Medulla oblongata (tissue), 1 donor: Measurements from ENCODE around the gene RNGTT.

Experiments
- DNase-seq: peaks from one replicate; pipeline ENCODE4 v3.0.0-alpha.2; 2015; ENCODE audit errors: extremely low spot score

Gene RNGTT

DNA sequence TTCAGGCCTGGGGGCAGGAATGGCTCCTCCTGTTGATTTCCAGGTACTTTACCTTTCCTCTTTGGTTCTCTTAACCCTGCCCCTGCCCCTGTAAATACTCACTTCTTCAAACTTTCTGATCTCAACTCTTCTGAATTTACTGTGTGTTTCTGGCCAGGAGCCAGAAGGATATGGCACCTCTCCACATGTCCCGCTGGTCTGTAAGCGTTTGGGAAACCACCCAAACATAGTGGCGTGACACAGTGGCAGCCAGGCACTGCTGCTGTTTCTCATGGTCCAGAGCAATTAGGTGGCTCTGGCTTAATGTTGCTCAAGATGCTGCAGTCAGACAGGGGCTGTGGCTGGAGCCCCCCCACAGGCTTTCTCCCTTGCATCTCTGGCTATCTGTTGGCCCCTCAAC lies 374.5 kb downstream of the RNGTT start:
- no peak for DNase-seq

DNA sequence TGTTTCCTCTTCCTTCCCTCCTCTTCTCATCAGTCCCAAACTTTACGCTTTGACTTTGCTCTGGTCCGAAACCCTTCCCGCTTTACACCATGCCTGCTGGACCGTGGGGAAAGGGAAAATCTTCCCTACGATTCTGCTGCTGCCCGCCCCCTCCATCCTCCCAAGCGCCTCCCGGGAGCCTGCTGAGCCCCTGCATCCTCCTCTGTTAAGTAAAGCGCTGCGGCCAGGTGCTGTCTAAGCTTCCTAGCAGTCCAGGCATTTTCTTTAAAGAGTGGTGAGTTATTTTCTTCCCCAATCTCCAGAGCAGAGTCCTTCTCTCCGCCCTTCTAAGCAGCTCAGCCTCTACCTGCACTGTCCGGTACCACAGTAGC lies 376.3 kb downstream of the RNGTT start:
- DNase-seq, result no peak

GRCh38 chr6:88586371-88587149 lies 376.9 kb downstream of the RNGTT start:
- peak; percentile 55 for DNase-seq

DNA sequence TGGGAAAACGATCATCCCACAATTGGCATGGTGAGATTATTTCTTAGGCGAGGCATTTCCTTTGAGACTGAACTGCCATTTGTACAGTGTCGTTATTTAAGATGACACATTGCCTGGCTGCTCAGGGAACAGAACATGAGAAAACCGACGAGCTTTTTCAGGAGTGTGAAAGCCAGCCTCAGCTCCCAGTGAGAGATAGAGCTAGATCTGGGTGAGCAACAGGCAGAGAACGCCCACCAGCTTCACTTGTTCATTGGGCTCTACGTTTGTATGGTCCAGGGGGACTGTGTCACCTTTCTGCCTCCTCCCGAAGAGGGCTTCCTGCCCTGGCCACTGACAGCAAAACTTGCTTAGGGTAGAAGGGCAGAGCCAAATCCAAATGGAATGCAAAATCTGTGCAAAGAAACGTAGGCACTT lies 378.1 kb downstream of the RNGTT start:
- no peak for DNase-seq

GRCh38 chr6:88584581-88585275 lies 378.7 kb downstream of the RNGTT start:
- DNase-seq, result peak; percentile 23

GRCh38 chr6:88577461-88577860 lies 386.0 kb downstream of the RNGTT start:
- no peak for DNase-seq

- DNase-seq, result no peak
Measured at GRCh38 chr6:88575536-88575935, 387.9 kb downstream of the RNGTT start.

DNA sequence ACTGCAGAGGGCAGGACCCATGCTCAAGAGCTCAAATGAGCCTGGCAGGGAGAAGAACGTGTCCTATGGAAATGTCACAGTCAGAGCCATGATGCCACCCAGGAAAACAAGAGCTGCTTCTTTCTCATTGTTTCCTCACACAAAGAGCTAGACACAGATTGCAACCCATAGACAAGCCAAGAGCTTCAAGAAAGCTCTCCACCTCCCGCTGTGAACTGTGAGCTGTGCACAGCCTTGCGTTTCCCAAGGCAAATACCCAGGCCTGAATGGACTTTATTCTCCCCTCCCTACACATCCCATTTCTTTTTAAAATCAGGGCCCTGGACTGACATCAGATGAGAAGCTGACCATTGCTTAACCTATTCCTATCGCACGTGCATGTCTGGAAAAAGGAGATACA lies 388.8 kb downstream of the RNGTT start:
- DNase-seq, result peak; percentile 21

DNA sequence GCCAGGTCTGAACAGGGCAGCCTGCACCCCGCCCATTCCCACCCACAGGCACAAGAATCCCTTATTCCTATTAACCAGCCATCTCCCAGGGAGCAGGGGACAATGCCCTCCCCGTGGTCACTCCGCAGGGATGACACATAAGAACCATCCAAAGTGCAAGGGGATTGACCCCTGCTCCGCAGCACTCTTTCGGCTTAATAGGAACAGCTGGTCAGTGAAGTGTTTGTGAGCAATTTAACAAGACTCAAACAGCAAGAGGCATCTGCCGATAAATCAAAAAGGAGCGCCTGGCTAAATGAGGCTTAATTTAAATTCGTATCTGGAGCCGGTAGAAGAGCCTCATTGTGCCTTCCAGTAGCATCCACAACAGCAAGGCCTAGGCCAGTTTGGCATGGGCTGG lies 389.4 kb downstream of the RNGTT start:
- no peak for DNase-seq

GRCh38 chr6:88573561-88573960 lies 389.9 kb downstream of the RNGTT start:
- DNase-seq, result no peak

DNA sequence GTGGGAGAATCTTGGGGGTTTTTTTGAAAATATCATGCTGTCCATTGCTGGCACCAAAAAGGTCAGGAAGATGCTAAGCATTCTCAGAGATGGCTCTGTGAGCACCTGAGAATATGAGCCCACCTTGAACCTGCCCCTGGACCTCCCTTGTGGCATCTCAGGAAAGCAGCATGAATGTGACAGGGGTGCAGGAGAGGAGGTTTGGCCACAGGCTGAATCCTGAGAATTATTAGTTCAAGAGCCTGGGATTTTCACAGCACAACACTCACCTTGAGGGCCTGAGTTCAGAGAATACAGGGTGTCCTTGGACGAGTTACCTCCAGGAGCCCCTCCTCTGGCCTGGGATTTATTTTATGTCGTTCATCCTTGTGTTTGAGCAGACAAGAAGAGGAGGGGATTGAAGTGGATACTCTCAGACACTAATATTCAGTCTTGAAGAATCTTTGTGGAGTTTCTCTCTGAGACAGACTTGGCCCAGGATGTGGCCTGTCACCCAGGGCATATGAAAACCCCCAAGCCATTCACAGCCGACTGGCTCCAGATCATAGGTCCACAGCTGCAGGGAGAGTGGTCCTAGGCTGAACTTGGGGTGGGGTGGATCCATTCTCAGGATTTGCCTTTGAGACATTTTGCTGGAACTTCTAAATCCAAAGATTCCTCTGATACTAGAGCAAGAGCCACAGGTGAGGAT lies 390.8 kb downstream of the RNGTT start:
- DNase-seq, result no peak

DNA sequence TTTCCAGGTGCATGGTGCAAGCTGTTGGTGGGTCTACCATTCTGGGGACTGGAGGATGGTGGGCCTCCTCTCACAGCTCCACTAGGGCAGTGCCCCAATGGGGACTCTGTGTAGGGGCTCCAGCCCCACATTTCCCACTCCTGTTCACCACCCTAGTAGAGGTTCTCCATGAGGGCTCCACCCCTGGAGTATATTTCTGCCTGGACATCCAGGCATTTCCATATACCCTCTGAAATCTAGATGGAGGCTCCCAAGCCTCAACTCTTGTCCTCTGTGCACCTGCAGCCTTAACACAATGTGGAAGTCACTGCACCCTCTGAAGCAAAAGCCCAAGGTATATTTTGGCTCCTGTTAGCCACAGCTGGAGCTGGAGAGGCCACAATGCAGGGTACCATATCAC lies 393.5 kb downstream of the RNGTT start:
- no peak for DNase-seq

DNA sequence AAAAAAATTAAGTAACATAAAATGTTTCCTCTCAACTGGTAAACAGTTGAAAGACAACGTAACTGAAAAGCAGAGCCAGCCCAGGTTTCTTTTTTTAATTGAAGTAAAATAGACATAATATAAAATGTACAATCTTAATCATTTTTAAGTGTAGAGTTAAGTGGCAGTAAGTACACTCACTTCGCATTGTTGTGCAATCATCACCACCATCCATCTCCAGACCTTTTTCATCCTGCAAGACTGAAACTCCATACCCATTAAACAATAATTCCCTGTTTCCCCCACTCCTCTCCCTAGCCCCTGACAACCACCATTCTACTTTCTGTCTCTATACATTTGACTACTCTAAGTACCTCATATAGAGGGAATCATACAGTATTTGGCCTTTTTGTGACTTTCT lies 395.7 kb downstream of the RNGTT start:
- no peak for DNase-seq

- DNase-seq, result no peak
Measured at GRCh38 chr6:88566746-88567534, 396.5 kb downstream of the RNGTT start.

- no peak for DNase-seq
Measured at GRCh38 chr6:88565836-88566235, 397.6 kb downstream of the RNGTT start.

DNA sequence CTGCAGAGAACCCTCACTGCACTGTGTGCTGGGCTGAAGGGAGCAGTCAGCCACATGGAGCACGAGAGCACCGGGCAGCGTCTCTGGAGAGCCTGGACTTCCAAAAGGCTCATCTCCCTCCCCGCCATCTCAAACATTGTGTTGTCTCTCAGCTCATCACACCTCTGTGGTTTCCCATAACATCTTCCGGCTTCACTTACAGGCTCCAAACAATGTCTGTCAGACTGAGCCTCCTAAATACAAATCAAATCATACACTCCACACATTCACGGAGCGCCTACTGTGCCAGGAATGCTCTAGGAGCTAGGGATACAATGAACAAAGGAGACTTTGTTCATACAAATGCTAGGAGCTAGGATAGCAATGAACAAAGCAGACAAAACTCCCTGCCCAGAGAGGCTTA lies 398.0 kb downstream of the RNGTT start:
- DNase-seq, result no peak

- DNase-seq, result no peak
Measured at GRCh38 chr6:88563277-88563625, 400.2 kb downstream of the RNGTT start.

DNA sequence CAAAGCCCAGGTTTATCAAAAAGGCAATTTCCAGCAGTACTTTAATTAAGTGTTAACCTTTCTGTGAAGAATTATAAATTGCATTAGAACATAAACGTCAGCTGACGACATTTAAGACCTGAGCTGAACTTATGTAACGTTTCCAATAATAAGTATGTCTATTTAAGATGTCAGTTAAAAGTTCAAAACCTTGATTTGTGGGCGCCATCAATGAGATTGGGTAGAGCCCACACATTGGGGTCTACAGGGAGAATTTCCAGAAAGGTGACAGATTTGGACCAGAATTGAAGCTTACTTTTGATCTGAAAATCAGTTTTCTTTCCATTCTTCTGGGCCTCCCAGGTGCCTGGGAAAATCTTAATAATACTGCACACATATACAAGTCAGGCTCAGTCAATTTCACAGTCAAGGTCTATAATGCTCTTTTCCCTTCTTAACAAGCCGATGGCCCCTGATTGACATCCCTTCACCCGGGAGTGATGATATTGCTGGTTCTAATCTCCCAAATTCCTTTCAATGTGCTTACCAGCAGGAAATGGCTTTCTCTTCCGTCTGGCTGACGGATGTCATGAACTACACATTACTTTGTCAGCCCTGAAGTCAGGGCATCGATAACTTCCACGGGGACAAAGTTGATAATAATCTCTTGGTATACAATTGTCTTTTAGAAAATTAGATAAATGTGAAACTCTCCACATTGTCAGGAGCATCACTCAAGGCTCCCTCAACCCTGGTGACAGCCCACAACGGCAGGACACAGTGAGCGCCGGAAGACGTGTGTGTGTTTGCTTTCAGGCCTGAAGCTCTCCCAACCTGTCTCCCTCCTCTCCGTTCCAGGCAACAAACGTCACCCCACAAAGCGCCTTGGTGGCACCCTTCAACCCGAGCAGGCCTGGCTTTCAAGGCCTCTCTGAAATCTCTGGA lies 400.8 kb downstream of the RNGTT start:
- DNase-seq, result no peak

- peak; percentile 40 for DNase-seq
Measured at GRCh38 chr6:88561954-88562315, 401.5 kb downstream of the RNGTT start.

DNA sequence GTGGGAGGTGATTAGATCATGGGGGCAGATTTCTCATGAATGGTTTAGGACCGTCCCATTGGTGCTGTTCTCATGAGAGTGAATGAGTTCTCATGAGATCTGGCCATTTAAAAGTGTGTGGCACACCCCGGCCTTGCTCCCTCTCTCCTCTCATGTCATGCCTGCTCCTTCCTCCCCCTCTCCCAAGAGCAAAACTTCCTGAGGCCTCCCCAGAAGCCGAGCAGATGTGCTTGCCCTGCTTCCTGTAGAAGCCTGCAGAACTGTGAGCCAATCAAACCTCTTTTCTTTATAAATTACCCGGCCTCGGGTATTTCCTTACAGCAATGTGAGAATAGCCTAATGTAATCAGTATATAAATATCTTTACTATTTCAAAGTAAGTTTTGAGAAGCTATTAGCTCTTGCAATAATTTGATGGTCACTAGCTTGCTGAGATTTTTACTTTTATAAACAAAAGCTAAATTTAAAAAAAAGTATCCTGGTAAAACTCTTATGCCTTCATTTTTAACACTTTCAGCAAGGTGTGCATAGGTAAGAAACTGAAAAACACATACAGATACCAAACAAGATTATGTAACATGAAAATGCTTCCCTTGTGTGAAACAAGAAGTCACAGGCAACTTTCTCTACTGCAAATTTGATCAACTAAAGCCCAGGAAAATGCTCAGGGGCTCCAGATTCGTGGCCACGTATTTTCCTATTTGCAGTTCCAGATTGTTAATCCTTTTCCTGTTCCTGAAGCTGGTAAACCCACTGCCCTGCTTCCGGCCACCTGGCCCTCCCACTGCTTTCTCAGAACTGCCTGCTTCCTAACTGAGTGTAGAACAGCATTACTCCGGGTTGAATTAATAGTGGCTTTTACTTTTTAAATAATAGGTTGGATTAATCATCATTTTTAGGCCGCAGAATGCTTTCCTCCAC lies 402.1 kb downstream of the RNGTT start:
- DNase-seq, result no peak
